CD14-positive monocyte (primary cell): ENCODE results near the gene RASA2. TPM values are rescaled to one million over a fixed set of nuclear protein-coding genes. Genes with fewer than 3 reads are reported as not detected.

Source experiments
- DNase-seq, 3 donors: peaks; one replicate each; pipeline ENCODE4 v3.0.0-alpha.2; 2011 to 2022
- H2AFZ ChIP-seq: 2 replicates; pipeline ENCODE4 v1.6.0; 2012; ENCODE audit warnings: mild to moderate bottlenecking, low read depth, low read length, inconsistent platforms; ENCODE audit not compliant: insufficient read depth, poor library complexity, severe bottlenecking
- H3K27ac ChIP-seq, 2 donors: 1 replicate in 1 of 2; 2 replicates in 1 of 2; pipeline ENCODE4 v1.5.1; 2012 to 2013; ENCODE audit warnings: low read length in 2 of 2, control low read depth in 1 of 2, inconsistent platforms in 1 of 2, low read depth in 1 of 2, mild to moderate bottlenecking in 1 of 2
- H3K27me3 ChIP-seq, 2 donors: one replicate each; pipeline versions ENCODE4 v1.6.0 to v1.6.1; 2011 to 2013; ENCODE audit warnings: low read length in 2 of 2; ENCODE audit not compliant: control insufficient read depth in 2 of 2, insufficient read depth in 2 of 2
- H3K36me3 ChIP-seq, 2 donors: replicated peaks in 1 of 2; 1 replicate in 1 of 2; 2 replicates in 1 of 2; pipeline versions ENCODE4 v1.5.1 to v1.6.1; 2012 to 2013; ENCODE audit warnings: low read length in 2 of 2, control low read depth in 1 of 2, inconsistent platforms in 1 of 2, mild to moderate bottlenecking in 1 of 2; ENCODE audit not compliant: insufficient read depth in 2 of 2, control insufficient read depth in 1 of 2
- H3K4me1 ChIP-seq, 2 donors: 1 replicate in 1 of 2; 2 replicates in 1 of 2; pipeline versions ENCODE4 v1.5.1 to v1.6.1; 2012 to 2013; ENCODE audit warnings: low read length in 2 of 2, control low read depth in 1 of 2, inconsistent platforms in 1 of 2, mild to moderate bottlenecking in 1 of 2, moderate library complexity in 1 of 2; ENCODE audit not compliant: insufficient read depth in 2 of 2, control insufficient read depth in 1 of 2
- H3K4me2 ChIP-seq: replicated peaks from 2 replicates; pipeline ENCODE3; 2012; ENCODE audit warnings: low read length, moderate library complexity, mild to moderate bottlenecking; ENCODE audit not compliant: poor library complexity, severe bottlenecking; ENCODE audit errors: extremely low read depth
- H3K4me3 ChIP-seq, 3 experiments: fragments of 200-600 bp in 1 of 3; sonication (generic) in 1 of 3; replicated peaks in 1 of 3; 1 replicate in 2 of 3; 2 replicates in 1 of 3; pipeline ENCODE4 v1.5.1; 2011 to 2013; ENCODE audit warnings: low read length in 3 of 3, mild to moderate bottlenecking in 3 of 3, control low read depth in 2 of 3, low read depth in 2 of 3, inconsistent platforms in 1 of 3, moderate library complexity in 1 of 3
- H3K79me2 ChIP-seq: 2 replicates; pipeline ENCODE4 v1.6.0; 2012; ENCODE audit warnings: mild to moderate bottlenecking, control low read depth, inconsistent platforms, low read length, moderate library complexity; ENCODE audit not compliant: insufficient read depth
- H3K9ac ChIP-seq: 2 replicates; pipeline ENCODE4 v1.6.0; 2017; ENCODE audit warnings: low read length, mild to moderate bottlenecking; ENCODE audit not compliant: insufficient read depth, poor library complexity, severe bottlenecking
- H3K9me3 ChIP-seq, 2 donors: replicated peaks in 1 of 2; 1 replicate in 1 of 2; 2 replicates in 1 of 2; pipeline versions ENCODE4 v1.5.1 to v1.6.1; 2012 to 2013; ENCODE audit warnings: low read length in 2 of 2, control low read depth in 1 of 2; ENCODE audit not compliant: control insufficient read depth in 1 of 2, insufficient read depth in 1 of 2
- H4K20me1 ChIP-seq: 2 replicates; pipeline ENCODE4 v1.6.0; 2012; ENCODE audit warnings: mild to moderate bottlenecking, low read length, control low read depth, moderate library complexity; ENCODE audit not compliant: insufficient read depth
- H3K27ac Mint-ChIP-seq, 7 donors: one replicate each; pipeline ENCODE4 v1.8.0; 2020; ENCODE audit warnings: mild to moderate bottlenecking in 7 of 7, mixed read lengths in 7 of 7, moderate library complexity in 6 of 7, inconsistent platforms in 2 of 7
- H3K27me3 Mint-ChIP-seq, 3 donors: one replicate each; pipeline ENCODE4 v1.8.0; 2021 to 2022; ENCODE audit warnings: low read depth in 3 of 3, mild to moderate bottlenecking in 3 of 3, mixed read lengths in 3 of 3, moderate library complexity in 3 of 3, inconsistent platforms in 1 of 3
- H3K36me3 Mint-ChIP-seq, 2 donors: one replicate each; pipeline ENCODE4 v1.8.0; 2020; ENCODE audit warnings: mixed read lengths in 2 of 2, inconsistent platforms in 1 of 2, mild to moderate bottlenecking in 1 of 2
- H3K4me1 Mint-ChIP-seq: one replicate; pipeline ENCODE4 v1.8.0; 2020; ENCODE audit warnings: mild to moderate bottlenecking, mixed read lengths
- H3K4me3 Mint-ChIP-seq, 2 donors: one replicate each; pipeline ENCODE4 v1.8.0; 2020; ENCODE audit warnings: mild to moderate bottlenecking in 2 of 2, mixed read lengths in 2 of 2, moderate library complexity in 1 of 2
- H3K9me3 Mint-ChIP-seq, 7 donors: one replicate each; pipeline ENCODE4 v1.8.0; 2020 to 2022; ENCODE audit warnings: mixed read lengths in 7 of 7, mild to moderate bottlenecking in 6 of 7, moderate library complexity in 6 of 7, inconsistent platforms in 2 of 7
- CTCF ChIP-seq: fragments of 200-600 bp; IDR thresholded peaks from one replicate; pipeline ENCODE4 v1.8.0; 2022; ENCODE audit warnings: antibody characterized with exemption, mild to moderate bottlenecking
- WGBS: methylation state at CpG from one replicate; pipeline ENCODE4 v1.1.5; 2013; ENCODE audit warnings: missing lambda C conversion rate; ENCODE audit not compliant: insufficient coverage; 5-methylcytosine and 5-hydroxymethylcytosine counted together
- intact Hi-C, 2 donors: fragments of 100-400 bp; cut with micrococcal nuclease; formaldehyde crosslinking; loops; one replicate each; pipeline versions ENCODE4 v1.15.0 to v1.15.1; 2023
- polyA plus RNA-seq, 3 donors: library from polyadenylated mRNA; depleted of rRNA in 1 of 3; unstranded in 2 of 3; stranded (reverse) in 1 of 3; fragments of 300-500 nt in 2 of 3; fragments of >200 nt in 1 of 3; fragmentation: Illumina TruSeq in 2 of 3; gene quantifications; 1 replicate in 2 of 3; 2 replicates in 1 of 3; pipeline ENCODE4 v1.2.3, GENCODE V29; 2012 to 2021

The RASA2 gene
- polyA plus RNA-seq, 3 donors: 7.0 to 13.5 (median 8.8) TPM

GRCh38 chr3:141610939-141611338 is 124.1 kb downstream of the RASA2 start:
- Mint-ChIP-seq H3K4me3 (no peak overlapping the region), H3K4me1 (peaks cover 13% of the 10 kb centered on the region), H3K36me3 (peaks cover 53 to 66% of the 10 kb centered on the region in 2 donors), H3K27me3 (peaks cover 0 to under 1% (median 0%) of the 10 kb centered on the region in 3 donors), H3K27ac (no peak overlapping the region), H3K9me3 (no peaks in the 10 kb centered on the region)
- Histone ChIP-seq H4K20me1 (no peaks in the 10 kb centered on the region), H3K4me1 (peaks cover 0 to 7% of the 10 kb centered on the region in 2 donors), H3K27me3 (no peaks in the 10 kb centered on the region), H3K4me2 (no peak overlapping the region), H2AFZ (no peak overlapping the region), H3K79me2 (no peaks in the 10 kb centered on the region), H3K36me3 (peaks cover 55 to 69% of the 10 kb centered on the region in 2 donors), H3K9me3 (no peaks in the 10 kb centered on the region), H3K27ac (no peak overlapping the region), H3K4me3 (no peak overlapping the region), H3K9ac (no peak overlapping the region)
- DNase-seq: no peak
- intact Hi-C loops: no loop called here
- no peak for TF ChIP-seq CTCF
- WGBS: no CpG with 5 or more reads among the region's 1 CpG

- peaks cover 0 to 4% (median 0%) of the 10 kb centered on the region in 7 donors for H3K9me3 Mint-ChIP-seq
- no peak for TF ChIP-seq CTCF
- intact Hi-C loops: no loop called here
Observed at GRCh38 chr3:141618103-141618910, 131.5 kb downstream of the RASA2 start.

More at GRCh38 chr3:141618103-141618910, 131.5 kb downstream of the RASA2 start:
- Histone ChIP-seq H3K9me3 (no peaks in the 10 kb centered on the region), H4K20me1 (no peaks in the 10 kb centered on the region), H3K27ac (no peak overlapping the region), H3K4me3 (no peak overlapping the region), H3K4me2 (no peak overlapping the region), H3K79me2 (no peaks in the 10 kb centered on the region), H3K4me1 (no peaks in the 10 kb centered on the region), H2AFZ (no peak overlapping the region), H3K27me3 (no peaks in the 10 kb centered on the region), H3K36me3 (peaks cover 0 to 30% of the 10 kb centered on the region in 2 donors), H3K9ac (no peak overlapping the region)
- DNase-seq: no peak
- H3K27me3 Mint-ChIP-seq: no peaks in the 10 kb centered on the region
- H3K27ac Mint-ChIP-seq: no peak overlapping the region
- whole genome bisulfite sequencing: 98% methylated on average over 4 of the region's 6 CpGs
- H3K4me3 Mint-ChIP-seq: no peak overlapping the region
- H3K36me3 Mint-ChIP-seq: peaks cover 23 to 28% of the 10 kb centered on the region in 2 donors
- no peaks in the 10 kb centered on the region for H3K4me1 Mint-ChIP-seq
